ENCODE measurements around the gene PEPD.

DNA sequence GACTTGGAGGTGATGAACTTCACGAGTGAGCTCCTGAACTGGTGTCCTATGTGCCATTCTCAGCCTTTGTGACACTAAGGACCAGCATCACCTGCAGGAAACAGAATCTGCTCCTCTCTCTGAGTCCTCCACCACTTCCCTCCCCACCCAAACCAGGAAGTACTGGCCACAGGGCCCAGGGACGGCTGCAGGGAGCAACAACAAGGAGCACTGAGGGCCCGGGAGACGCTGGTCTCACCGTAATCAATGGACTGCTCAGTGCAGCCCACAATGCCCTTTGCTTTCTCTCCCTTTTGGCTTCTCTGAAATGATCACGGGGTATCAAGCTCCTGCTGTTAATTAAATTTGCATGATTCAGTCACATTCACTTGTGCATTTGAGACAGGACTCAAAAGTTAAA lies 18.6 kb downstream of the PEPD start:
- TF ChIP-seq POLR2A (IDR thresholded peaks at IDR 0.05; ENCODE audit: low read length) (no peak), GATA1 (IDR thresholded peaks at IDR 0.05; ENCODE audit: low read depth, low read length) (no peak)

All from erythroblast (primary cell).